Measurements from ENCODE around the gene RFFL. TPM values are rescaled to one million over a fixed set of nuclear protein-coding genes. Genes with fewer than 3 reads are reported as not detected.
A peak's percentile ranks its signal among the peaks of the same experiment; 100 is the strongest.

RFFL gene
- total RNA-seq, 4 donors from 2014 or later = 31.7 to 64.0 (median 56.2) TPM

DNA sequence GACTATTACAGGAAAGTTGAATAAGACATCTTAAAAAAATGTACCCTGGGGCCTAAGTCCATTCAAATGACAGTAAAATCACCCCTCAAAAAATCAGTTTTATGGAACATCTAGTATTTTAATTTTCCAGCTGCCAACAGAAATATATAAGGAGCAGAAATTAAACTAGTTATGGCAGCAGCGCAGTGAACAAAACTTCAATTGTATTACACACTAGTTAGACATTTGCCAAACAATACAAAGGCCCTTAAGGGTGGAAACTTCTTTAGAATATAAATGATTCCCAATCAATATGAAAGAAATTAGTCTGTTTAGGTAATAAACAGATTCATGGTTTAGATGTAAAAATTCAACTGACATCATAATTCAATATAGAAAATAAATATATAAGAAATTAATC, 18.1 kb upstream of the RFFL start:
- intact Hi-C loops (cut with DNase I) = no loop called here
- Histone ChIP-seq H3K36me3 (no peaks in the 10 kb centered on the region), H3K9me3 (no peaks in the 10 kb centered on the region), H3K4me3 (no peak overlapping the region), H3K4me1 (peaks cover 8 to 87% (median 22%) of the 10 kb centered on the region in 3 donors), H3K27ac (peak overlapping the region in 3 of 4 donors; percentile 40 to 97 (median 97)), H3K27me3 (no peaks in the 10 kb centered on the region)
- no peak for DNase-seq
- 81 to 100% methylated on average over 1 of the region's 1 CpG for WGBS, 2 donors
- no peak for TF ChIP-seq POLR2A (IDR thresholded peaks at IDR 0.05)
- TF ChIP-seq, protein P1, sequence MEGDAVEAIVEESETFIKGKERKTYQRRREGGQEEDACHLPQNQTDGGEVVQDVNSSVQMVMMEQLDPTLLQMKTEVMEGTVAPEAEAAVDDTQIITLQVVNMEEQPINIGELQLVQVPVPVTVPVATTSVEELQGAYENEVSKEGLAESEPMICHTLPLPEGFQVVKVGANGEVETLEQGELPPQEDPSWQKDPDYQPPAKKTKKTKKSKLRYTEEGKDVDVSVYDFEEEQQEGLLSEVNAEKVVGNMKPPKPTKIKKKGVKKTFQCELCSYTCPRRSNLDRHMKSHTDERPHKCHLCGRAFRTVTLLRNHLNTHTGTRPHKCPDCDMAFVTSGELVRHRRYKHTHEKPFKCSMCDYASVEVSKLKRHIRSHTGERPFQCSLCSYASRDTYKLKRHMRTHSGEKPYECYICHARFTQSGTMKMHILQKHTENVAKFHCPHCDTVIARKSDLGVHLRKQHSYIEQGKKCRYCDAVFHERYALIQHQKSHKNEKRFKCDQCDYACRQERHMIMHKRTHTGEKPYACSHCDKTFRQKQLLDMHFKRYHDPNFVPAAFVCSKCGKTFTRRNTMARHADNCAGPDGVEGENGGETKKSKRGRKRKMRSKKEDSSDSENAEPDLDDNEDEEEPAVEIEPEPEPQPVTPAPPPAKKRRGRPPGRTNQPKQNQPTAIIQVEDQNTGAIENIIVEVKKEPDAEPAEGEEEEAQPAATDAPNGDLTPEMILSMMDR (IDR thresholded peaks at IDR 0.05) = no peak

DNA sequence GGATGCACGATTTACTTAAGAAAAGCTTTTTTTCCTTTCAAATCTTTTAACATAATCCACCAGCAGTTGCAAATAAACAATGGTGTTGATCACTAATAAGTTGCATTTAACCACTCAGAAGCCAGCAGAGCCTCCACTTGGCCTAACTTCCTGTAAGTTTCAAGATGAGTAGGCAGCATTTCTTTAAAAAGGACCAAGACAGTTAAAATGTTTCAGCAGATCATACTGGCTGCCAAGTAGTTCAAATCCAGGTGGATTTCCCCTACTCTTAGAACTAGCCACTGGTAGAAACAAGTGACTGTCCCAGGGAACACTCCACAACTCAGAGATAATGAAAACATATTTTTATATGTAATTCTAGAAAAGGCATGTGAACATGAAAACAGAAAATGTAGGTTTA, 17.0 kb upstream of the RFFL start:
- TF ChIP-seq POLR2A (IDR thresholded peaks at IDR 0.05) = no peak
- TF ChIP-seq, protein P1 (IDR thresholded peaks at IDR 0.05) = no peak
- Histone ChIP-seq H3K4me3 (no peak overlapping the region), H3K27me3 (no peaks in the 10 kb centered on the region), H3K36me3 (no peaks in the 10 kb centered on the region), H3K4me1 (peaks cover 8 to 79% (median 17%) of the 10 kb centered on the region in 3 donors), H3K9me3 (no peaks in the 10 kb centered on the region), H3K27ac (peak overlapping the region in 2 of 4 donors; percentile 64 to 97)
- intact Hi-C loops (cut with DNase I) = no loop called here
- DNase-seq = no peak
- WGBS, 2 donors = 45 to 48% methylated on average over 1 of the region's 1 CpG

DNA sequence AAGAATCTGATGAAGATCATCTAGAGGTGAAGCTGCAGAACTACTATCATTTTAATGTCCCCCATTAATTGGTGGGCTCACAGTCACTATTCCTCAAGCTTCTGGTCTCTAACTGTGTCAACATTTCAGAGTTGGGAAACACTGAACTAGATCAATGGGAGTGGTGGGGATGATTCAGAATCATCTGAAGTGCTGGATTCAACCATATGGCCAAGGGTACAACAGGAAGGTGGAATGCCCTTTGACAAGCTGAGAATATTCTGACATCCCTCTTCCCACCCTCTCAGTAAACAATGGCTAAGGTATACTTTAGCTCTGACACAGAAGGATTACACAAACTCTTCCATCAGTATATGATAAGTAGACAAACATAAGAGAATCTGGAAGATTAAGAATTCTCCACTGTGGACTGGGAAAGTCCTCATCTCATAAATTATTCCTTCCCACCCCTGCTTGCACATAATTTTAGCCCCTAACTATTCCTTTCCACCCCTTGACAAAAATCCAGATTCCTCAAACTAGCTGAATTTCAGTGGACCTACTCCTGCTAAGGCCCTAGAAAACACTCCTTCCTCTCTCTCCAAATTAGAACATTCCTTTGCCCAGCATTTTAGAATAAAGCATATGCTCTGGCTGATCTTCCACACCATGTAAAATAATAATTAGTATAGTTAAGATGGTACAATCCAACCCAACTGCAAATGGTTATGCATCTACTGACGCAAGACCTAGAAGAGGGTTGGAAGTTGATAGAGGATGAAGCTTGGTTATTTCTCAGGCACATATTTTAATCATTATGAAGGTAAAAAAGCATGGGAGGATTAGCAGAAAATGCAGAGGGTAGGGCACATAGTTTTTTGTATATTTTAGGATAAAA, 16.3 kb upstream of the RFFL start:
- intact Hi-C loops (cut with DNase I) = no loop called here
- TF ChIP-seq POLR2A (IDR thresholded peaks at IDR 0.05) = no peak
- TF ChIP-seq, protein P1 (IDR thresholded peaks at IDR 0.05) = no peak
- Histone ChIP-seq H3K27me3 (no peaks in the 10 kb centered on the region), H3K36me3 (no peaks in the 10 kb centered on the region), H3K9me3 (no peaks in the 10 kb centered on the region), H3K4me3 (no peak overlapping the region), H3K27ac (peak overlapping the region; percentile 2 to 97 (median 54)), H3K4me1 (peaks cover 3 to 79% (median 16%) of the 10 kb centered on the region in 3 donors)
- no peak for DNase-seq
- 94 to 100% methylated on average over 1 of the region's 1 CpG for WGBS, 2 donors

DNA sequence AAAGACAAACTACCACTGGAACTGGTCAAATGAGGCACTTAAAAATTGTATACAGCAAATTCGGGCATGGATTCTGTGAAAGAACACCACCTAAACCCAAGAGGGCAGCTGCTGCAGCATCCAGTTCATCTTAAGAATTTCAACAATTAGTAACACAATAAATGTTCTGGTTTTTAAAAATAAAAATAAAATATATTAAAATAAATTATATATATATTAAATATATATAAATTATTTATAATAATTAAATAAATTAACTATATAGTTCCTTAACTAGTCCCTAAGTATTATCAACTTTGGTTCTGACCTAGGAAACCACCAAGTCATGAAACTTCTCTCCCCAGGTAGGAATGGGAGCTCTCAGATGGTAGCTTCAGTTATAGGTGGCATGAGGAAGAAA, 13.4 kb upstream of the RFFL start:
- no peaks in the 10 kb centered on the region for H3K36me3 ChIP-seq
- no peak overlapping the region for H3K27ac ChIP-seq
- H3K27me3 ChIP-seq = no peaks in the 10 kb centered on the region
- intact Hi-C loops (cut with DNase I) = no loop called here
- TF ChIP-seq POLR2A (IDR thresholded peaks at IDR 0.05) = no peak
- TF ChIP-seq, protein P1 (IDR thresholded peaks at IDR 0.05) = no peak
- H3K4me1 ChIP-seq = peaks cover 0 to 59% (median under 1%) of the 10 kb centered on the region in 3 donors
- no peaks in the 10 kb centered on the region for H3K9me3 ChIP-seq
- no peak overlapping the region for H3K4me3 ChIP-seq
- no peak for DNase-seq
- 82 to 87% methylated on average over 1 of the region's 1 CpG for WGBS, 2 donors
